ENCODE data around the gene LRP4.

Gene LRP4

DNA sequence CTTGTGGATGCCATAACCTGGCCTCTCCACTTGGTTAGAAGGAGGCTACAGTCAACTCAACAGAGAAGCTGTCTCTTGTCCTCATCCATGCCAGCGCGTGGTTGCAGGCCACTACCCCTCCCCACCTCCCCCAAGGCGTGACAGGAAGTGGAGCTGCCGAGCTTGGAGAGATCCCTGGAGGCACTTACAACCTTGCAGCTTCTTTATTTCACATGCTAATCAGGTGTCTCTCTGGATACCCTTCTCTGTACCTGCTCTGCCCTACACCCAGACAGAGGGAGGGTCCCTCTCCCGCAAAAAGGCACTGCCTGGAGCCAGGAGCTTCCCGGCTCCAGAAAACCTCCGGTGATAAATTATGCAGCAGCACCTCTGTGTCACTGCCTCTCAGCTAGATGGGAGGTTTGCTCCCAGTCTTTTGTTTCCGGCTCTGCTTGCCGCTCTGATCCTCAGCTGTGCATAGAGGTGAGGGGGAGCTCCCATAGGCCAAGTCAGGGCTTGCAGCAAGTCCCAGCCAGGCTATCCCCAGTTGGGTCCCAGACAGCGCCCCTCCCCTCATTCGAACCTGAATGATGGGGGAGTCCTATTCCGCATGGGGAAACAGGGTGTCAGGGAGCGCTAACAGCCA is 5.7 kb downstream of the LRP4 start:
- DNase-seq (ENCODE audit: low read depth in 1 of 2, low spot score in 1 of 2) = peak in 1 of 2 experiments; percentile 37
- Histone ChIP-seq H3K27me3 (ENCODE audit: insufficient read depth, poor library complexity, severe bottlenecking) (peaks cover 42% of the 10 kb centered on the region), H3K27ac (replicated peaks) (no peak overlapping the region), H3K4me3 (replicated peaks; ENCODE audit: insufficient read depth, low read length) (no peak overlapping the region)
- no peak for TF ChIP-seq REST (IDR thresholded peaks at IDR 0.05; ENCODE audit: insufficient replicate concordance, low read depth)
- no peak; the same call in 1 of the 2 replicates for TF ChIP-seq SPI1 (IDR thresholded peaks at IDR 0.05; ENCODE audit: borderline replicate concordance, low read depth)
- no peak for TF ChIP-seq GABPA (IDR thresholded peaks at IDR 0.05; ENCODE audit: low read depth)
- no peak for TF ChIP-seq CTCF (IDR thresholded peaks at IDR 0.05; ENCODE audit: insufficient read depth, low read length)
- no peak for TF ChIP-seq POLR2AphosphoS5 (IDR thresholded peaks at IDR 0.05; ENCODE audit: low read depth)

GRCh38 chr11:46907606-46908005 is 10.7 kb downstream of the LRP4 start:
- Histone ChIP-seq H3K27ac (replicated peaks) (no peak overlapping the region), H3K27me3 (ENCODE audit: insufficient read depth, poor library complexity, severe bottlenecking) (no peaks in the 10 kb centered on the region), H3K4me3 (replicated peaks; ENCODE audit: insufficient read depth, low read length) (no peak overlapping the region)
- no peak for DNase-seq (ENCODE audit: low read depth in 1 of 2, low spot score in 1 of 2)
- no peak for TF ChIP-seq CTCF (IDR thresholded peaks at IDR 0.05; ENCODE audit: insufficient read depth, low read length)
- TF ChIP-seq SPI1 (IDR thresholded peaks at IDR 0.05; ENCODE audit: borderline replicate concordance, low read depth) = no peak
- no peak for TF ChIP-seq POLR2AphosphoS5 (IDR thresholded peaks at IDR 0.05; ENCODE audit: low read depth)
- no peak for TF ChIP-seq REST (IDR thresholded peaks at IDR 0.05; ENCODE audit: insufficient replicate concordance, low read depth)
- TF ChIP-seq GABPA (IDR thresholded peaks at IDR 0.05; ENCODE audit: low read depth) = no peak

- Histone ChIP-seq H3K27me3 (ENCODE audit: insufficient read depth, poor library complexity, severe bottlenecking) (no peaks in the 10 kb centered on the region), H3K27ac (replicated peaks) (no peak overlapping the region), H3K4me3 (replicated peaks; ENCODE audit: insufficient read depth, low read length) (no peak overlapping the region)
- no peak for DNase-seq (ENCODE audit: low read depth in 1 of 2, low spot score in 1 of 2)
- no peak for TF ChIP-seq REST (IDR thresholded peaks at IDR 0.05; ENCODE audit: insufficient replicate concordance, low read depth)
- no peak for TF ChIP-seq GABPA (IDR thresholded peaks at IDR 0.05; ENCODE audit: low read depth)
- no peak for TF ChIP-seq SPI1 (IDR thresholded peaks at IDR 0.05; ENCODE audit: borderline replicate concordance, low read depth)
Measured at GRCh38 chr11:46906609-46907041, 11.7 kb downstream of the LRP4 start.
